ENCODE measurements around the gene BNC2.

The BNC2 gene

DNA sequence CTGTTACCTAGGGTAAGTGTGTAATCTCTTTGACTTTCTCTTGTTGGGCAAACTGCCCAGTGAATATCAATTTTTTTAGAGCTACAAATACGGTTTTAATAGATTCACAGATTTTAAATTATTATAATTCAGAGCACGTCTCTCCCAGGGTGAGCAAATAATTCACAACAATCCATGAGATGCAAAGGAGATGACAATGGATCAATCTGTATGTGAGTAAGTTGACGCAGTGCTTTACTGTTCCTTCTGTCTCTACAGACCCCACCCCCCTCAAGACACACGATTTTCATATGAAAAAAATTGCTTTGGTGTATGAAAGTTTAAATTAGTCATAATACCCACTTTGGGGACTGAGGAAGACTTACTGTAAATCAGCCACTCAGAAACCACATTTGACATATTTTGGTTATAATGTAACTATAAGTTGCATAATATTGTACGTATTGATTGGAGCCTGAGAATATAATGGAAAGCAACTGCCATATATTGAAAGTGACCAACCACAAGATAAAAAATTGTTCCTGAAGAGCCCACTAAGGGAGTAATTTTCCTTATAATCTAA, 201.7 kb downstream of the BNC2 start:
- Histone ChIP-seq H3K27me3 (ENCODE audit: insufficient read depth, low read length) (no peaks in the 10 kb centered on the region), H3K79me2 (ENCODE audit: insufficient read depth, low read length) (no peaks in the 10 kb centered on the region), H3K4me3 (ENCODE audit: low read depth, low read length, poor library complexity, severe bottlenecking) (no peak overlapping the region), H3F3A (ENCODE audit: insufficient read depth, low read length) (no peaks in the 10 kb centered on the region), H3K4me1 (ENCODE audit: insufficient read depth, low read length, severe bottlenecking) (no peaks in the 10 kb centered on the region), H3K36me3 (ENCODE audit: insufficient read depth, low read length) (no peaks in the 10 kb centered on the region), H2AFZ (ENCODE audit: low read length) (no peak overlapping the region), H3K9me2 (ENCODE audit: low read depth, low read length) (no peaks in the 10 kb centered on the region), H4K20me1 (ENCODE audit: insufficient read depth, low read length) (no peaks in the 10 kb centered on the region), H3K9ac (ENCODE audit: low read length) (no peak overlapping the region), H3K4me2 (ENCODE audit: low read length) (no peak overlapping the region), H3K27ac (ENCODE audit: low read depth, low read length, poor library complexity, severe bottlenecking) (no peak overlapping the region), H3K9me3 (ENCODE audit: low read length) (no peaks in the 10 kb centered on the region)
- no peak for TF ChIP-seq EZH2 (IDR thresholded peaks at IDR 0.05; ENCODE audit: borderline replicate concordance, low read length)
- TF ChIP-seq, protein P1, sequence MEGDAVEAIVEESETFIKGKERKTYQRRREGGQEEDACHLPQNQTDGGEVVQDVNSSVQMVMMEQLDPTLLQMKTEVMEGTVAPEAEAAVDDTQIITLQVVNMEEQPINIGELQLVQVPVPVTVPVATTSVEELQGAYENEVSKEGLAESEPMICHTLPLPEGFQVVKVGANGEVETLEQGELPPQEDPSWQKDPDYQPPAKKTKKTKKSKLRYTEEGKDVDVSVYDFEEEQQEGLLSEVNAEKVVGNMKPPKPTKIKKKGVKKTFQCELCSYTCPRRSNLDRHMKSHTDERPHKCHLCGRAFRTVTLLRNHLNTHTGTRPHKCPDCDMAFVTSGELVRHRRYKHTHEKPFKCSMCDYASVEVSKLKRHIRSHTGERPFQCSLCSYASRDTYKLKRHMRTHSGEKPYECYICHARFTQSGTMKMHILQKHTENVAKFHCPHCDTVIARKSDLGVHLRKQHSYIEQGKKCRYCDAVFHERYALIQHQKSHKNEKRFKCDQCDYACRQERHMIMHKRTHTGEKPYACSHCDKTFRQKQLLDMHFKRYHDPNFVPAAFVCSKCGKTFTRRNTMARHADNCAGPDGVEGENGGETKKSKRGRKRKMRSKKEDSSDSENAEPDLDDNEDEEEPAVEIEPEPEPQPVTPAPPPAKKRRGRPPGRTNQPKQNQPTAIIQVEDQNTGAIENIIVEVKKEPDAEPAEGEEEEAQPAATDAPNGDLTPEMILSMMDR (IDR thresholded peaks at IDR 0.05; ENCODE audit: low read length): no peak

DNA sequence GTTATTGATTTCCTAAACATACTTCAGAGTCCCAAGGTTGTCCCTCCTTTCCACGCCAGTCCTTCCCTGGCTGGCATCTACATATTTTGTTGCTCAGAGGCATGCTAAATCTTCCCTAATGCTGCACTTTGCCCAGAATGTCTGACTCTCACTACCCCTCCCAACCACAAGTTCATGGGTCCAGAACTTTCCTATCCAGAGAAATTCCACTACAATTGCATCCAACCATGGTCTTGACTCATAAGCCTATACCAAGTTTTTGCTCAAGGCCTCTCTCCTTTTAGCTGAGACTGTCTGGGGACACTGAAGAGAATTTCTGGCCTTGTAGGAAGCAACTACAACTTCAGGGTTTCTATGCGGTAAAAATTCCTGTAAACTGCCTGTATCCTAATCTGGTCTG, 206.3 kb downstream of the BNC2 start:
- Histone ChIP-seq H2AFZ (ENCODE audit: low read length) (no peak overlapping the region), H3K4me2 (ENCODE audit: low read length) (no peak overlapping the region), H3K4me3 (ENCODE audit: low read depth, low read length, poor library complexity, severe bottlenecking) (no peak overlapping the region), H3K9ac (ENCODE audit: low read length) (no peak overlapping the region), H3K27ac (ENCODE audit: low read depth, low read length, poor library complexity, severe bottlenecking) (no peak overlapping the region), H3K36me3 (ENCODE audit: insufficient read depth, low read length) (no peaks in the 10 kb centered on the region), H3K4me1 (ENCODE audit: insufficient read depth, low read length, severe bottlenecking) (no peaks in the 10 kb centered on the region), H3K27me3 (ENCODE audit: insufficient read depth, low read length) (no peaks in the 10 kb centered on the region), H4K20me1 (ENCODE audit: insufficient read depth, low read length) (no peaks in the 10 kb centered on the region), H3K9me2 (ENCODE audit: low read depth, low read length) (no peaks in the 10 kb centered on the region), H3K79me2 (ENCODE audit: insufficient read depth, low read length) (no peaks in the 10 kb centered on the region), H3F3A (ENCODE audit: insufficient read depth, low read length) (no peaks in the 10 kb centered on the region), H3K9me3 (ENCODE audit: low read length) (no peaks in the 10 kb centered on the region)
- TF ChIP-seq, protein P1 (IDR thresholded peaks at IDR 0.05; ENCODE audit: low read length): no peak
- TF ChIP-seq EZH2 (IDR thresholded peaks at IDR 0.05; ENCODE audit: borderline replicate concordance, low read length): no peak

DNA sequence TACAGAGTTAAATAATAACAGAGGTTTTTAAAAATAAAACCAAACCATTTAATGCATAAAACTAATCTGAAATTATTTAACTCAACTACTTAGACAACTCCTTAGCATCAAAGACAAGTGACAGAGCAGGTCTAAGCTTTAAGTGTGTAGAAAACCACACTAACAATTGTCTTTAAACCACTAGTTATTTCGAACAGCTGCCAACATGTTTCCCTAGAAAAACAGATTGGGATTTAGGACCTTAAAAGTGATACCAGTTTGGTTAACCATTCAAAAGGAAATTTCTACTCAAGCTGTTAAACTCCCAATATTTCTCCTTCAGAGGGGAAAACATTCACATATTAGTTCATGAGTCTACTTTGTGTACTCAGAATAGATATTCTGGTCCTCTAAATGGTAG, 208.7 kb downstream of the BNC2 start:
- Histone ChIP-seq H3K4me2 (ENCODE audit: low read length) (no peak overlapping the region), H3K4me3 (ENCODE audit: low read depth, low read length, poor library complexity, severe bottlenecking) (no peak overlapping the region), H3K9ac (ENCODE audit: low read length) (no peak overlapping the region), H3K9me3 (ENCODE audit: low read length) (no peaks in the 10 kb centered on the region), H3F3A (ENCODE audit: insufficient read depth, low read length) (no peaks in the 10 kb centered on the region), H3K9me2 (ENCODE audit: low read depth, low read length) (no peaks in the 10 kb centered on the region), H3K4me1 (ENCODE audit: insufficient read depth, low read length, severe bottlenecking) (no peaks in the 10 kb centered on the region), H3K36me3 (ENCODE audit: insufficient read depth, low read length) (no peaks in the 10 kb centered on the region), H2AFZ (ENCODE audit: low read length) (no peak overlapping the region), H3K79me2 (ENCODE audit: insufficient read depth, low read length) (no peaks in the 10 kb centered on the region), H4K20me1 (ENCODE audit: insufficient read depth, low read length) (no peaks in the 10 kb centered on the region), H3K27ac (ENCODE audit: low read depth, low read length, poor library complexity, severe bottlenecking) (no peak overlapping the region), H3K27me3 (ENCODE audit: insufficient read depth, low read length) (no peaks in the 10 kb centered on the region)
- TF ChIP-seq, protein P1 (IDR thresholded peaks at IDR 0.05; ENCODE audit: low read length): no peak
- no peak for TF ChIP-seq EZH2 (IDR thresholded peaks at IDR 0.05; ENCODE audit: borderline replicate concordance, low read length)
